RWPE2 (cell line): ENCODE data around the gene NPAS4.

Experiments
- ATAC-seq: fragments of 200-7000 bp; cut with Tn5 transposase; 3 replicates; pipeline ENCODE4 v1.9.1; 2021; ENCODE audit warnings: low read depth
- DNase-seq: peaks from one replicate; pipeline ENCODE4 v3.0.0-alpha.2; 2020; ENCODE audit warnings: low spot score
- H3K27ac ChIP-seq: fragments of 450-650 bp; 2 replicates; pipeline ENCODE4 v1.5.1; 2017; ENCODE audit warnings: mild to moderate bottlenecking; ENCODE audit not compliant: poor library complexity, severe bottlenecking
- H3K27me3 ChIP-seq: fragments of 250-450 bp; sonication (Bioruptor Pico); 2 replicates; pipeline ENCODE4 v1.5.1; 2021; ENCODE audit warnings: mild to moderate bottlenecking, moderate library complexity; ENCODE audit not compliant: insufficient read depth, poor library complexity, severe bottlenecking
- H3K36me3 ChIP-seq: fragments of 250-450 bp; sonication (Bioruptor Pico); 2 replicates; pipeline ENCODE4 v1.5.1; 2020; ENCODE audit warnings: low read depth, mild to moderate bottlenecking, moderate library complexity
- H3K4me1 ChIP-seq: fragments of 250-450 bp; sonication (Bioruptor Pico); 2 replicates; pipeline ENCODE4 v1.5.1; 2021; ENCODE audit warnings: mild to moderate bottlenecking, moderate library complexity; ENCODE audit not compliant: insufficient read depth, poor library complexity, severe bottlenecking
- H3K4me3 ChIP-seq: fragments of 250-450 bp; sonication (Bioruptor Pico); 2 replicates; pipeline ENCODE4 v1.5.1; 2021; ENCODE audit warnings: mild to moderate bottlenecking, moderate library complexity; ENCODE audit not compliant: severe bottlenecking
- H3K9me3 ChIP-seq: fragments of 250-450 bp; sonication (Bioruptor Pico); 2 replicates; pipeline ENCODE4 v1.5.1; 2021; ENCODE audit warnings: mild to moderate bottlenecking, moderate library complexity; ENCODE audit not compliant: severe bottlenecking
- CTCF ChIP-seq: fragments of 450-650 bp; IDR thresholded peaks from one replicate; pipeline ENCODE4 v1.5.1; 2017; ENCODE audit warnings: mild to moderate bottlenecking, moderate library complexity; ENCODE audit not compliant: poor library complexity, severe bottlenecking

The NPAS4 gene

DNA sequence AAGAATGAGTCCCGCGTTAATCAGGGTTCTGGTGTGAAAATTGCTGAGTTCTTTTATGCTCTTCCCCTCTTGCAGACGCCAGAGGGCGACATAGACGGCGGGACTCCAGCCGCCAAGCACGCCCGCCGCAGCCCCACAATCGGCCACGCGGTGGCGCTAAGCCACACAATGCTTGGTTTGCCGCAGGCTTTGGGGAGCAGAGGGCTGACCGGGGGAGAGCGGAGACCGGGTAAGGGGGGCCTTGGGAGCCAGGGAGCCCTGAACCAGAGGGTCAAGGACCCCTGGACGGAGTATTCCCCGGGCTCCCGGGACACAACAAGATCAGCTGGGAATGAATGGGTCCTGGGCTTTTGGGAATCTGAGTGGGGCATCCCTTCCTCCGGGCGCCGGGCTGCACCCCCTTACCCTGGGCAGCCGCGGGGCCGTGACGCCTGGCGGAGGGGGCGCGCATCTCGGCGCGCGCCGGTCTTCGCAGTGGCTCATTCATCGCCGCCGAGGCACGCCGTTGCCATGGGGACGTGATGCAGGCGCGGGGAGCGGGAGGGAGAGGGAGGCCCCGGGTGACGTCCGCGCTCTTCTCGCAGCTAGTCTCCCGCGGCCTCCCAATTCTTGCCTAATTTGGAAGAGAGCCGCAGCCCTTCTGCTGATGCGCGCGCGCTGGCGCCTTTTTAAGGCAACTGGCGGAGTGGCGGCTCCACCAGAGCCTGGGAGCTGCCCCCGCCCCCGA, 12.2 kb upstream of the NPAS4 start:
- H3K27me3 ChIP-seq: peaks cover 23% of the 10 kb centered on the region
- H3K4me3 ChIP-seq: peak overlapping the region; percentile 22
- TF ChIP-seq CTCF: peak; percentile 99
- no peak overlapping the region for H3K27ac ChIP-seq
- no peak for DNase-seq
- peak; percentile 69 for ATAC-seq
- no peaks in the 10 kb centered on the region for H3K36me3 ChIP-seq
- no peaks in the 10 kb centered on the region for H3K9me3 ChIP-seq
- no peaks in the 10 kb centered on the region for H3K4me1 ChIP-seq

DNA sequence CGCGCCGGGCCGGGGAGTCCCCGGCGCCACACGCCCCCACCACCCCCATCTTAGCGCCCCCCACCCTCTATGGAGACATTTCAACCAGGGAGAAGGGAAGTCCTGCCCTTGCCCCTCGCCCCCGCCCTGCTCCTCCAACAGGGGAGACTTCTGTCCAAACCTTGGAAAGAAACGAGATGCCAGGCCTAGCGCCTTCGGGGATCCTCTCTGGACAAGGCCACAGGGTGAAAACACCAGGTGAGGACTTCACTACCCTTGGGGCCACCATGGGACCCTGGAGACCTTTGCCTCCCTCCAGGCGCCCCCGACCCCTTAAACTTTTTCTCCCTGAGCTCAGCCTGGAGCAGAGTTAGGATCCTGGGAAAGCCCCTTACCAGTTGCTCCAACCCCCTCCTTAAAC, 11.6 kb upstream of the NPAS4 start:
- peaks cover 17% of the 10 kb centered on the region for H3K27me3 ChIP-seq
- no peak overlapping the region for H3K4me3 ChIP-seq
- no peak for DNase-seq
- no peaks in the 10 kb centered on the region for H3K9me3 ChIP-seq
- no peak for ATAC-seq
- no peak for TF ChIP-seq CTCF
- H3K4me1 ChIP-seq: no peaks in the 10 kb centered on the region
- H3K27ac ChIP-seq: no peak overlapping the region
- H3K36me3 ChIP-seq: no peaks in the 10 kb centered on the region

DNA sequence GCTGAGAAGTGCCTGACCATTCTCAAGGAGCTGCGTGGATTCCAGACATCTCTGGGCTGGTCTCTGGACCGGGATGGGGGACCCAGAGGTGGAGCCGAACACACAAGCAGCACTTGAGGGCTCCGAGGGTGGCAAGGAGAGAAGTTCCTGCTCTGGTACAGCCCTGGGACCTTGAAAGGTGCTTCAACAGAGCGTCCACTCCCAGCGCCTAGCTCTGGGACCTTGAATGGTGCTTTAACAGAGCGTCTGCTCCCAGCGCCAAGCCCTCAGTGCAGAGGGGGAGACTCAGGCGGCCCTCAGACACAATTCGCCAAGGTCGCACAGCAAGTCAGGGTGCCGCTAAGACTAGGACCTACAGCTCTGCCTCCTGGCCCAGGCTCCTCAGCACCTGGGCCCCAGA, 10.6 kb upstream of the NPAS4 start:
- no peaks in the 10 kb centered on the region for H3K4me1 ChIP-seq
- H3K36me3 ChIP-seq: no peaks in the 10 kb centered on the region
- no peaks in the 10 kb centered on the region for H3K9me3 ChIP-seq
- DNase-seq (no peak), ATAC-seq (no peak)
- no peak for TF ChIP-seq CTCF
- peaks cover 12% of the 10 kb centered on the region for H3K27me3 ChIP-seq
- no peak overlapping the region for H3K4me3 ChIP-seq
- H3K27ac ChIP-seq: no peak overlapping the region

GRCh38 chr11:66411323-66411722, 9.5 kb upstream of the NPAS4 start:
- no peak overlapping the region for H3K4me3 ChIP-seq
- no peaks in the 10 kb centered on the region for H3K36me3 ChIP-seq
- DNase-seq (no peak), ATAC-seq (no peak)
- H3K4me1 ChIP-seq: no peaks in the 10 kb centered on the region
- peaks cover 13% of the 10 kb centered on the region for H3K27me3 ChIP-seq
- TF ChIP-seq CTCF: no peak
- H3K27ac ChIP-seq: no peak overlapping the region
- peaks cover 2% of the 10 kb centered on the region for H3K9me3 ChIP-seq

- H3K4me1 ChIP-seq: no peaks in the 10 kb centered on the region
- no peak for ATAC-seq
- H3K27ac ChIP-seq: no peak overlapping the region
- DNase-seq: no peak
- no peak for TF ChIP-seq CTCF
- H3K36me3 ChIP-seq: no peaks in the 10 kb centered on the region
- H3K9me3 ChIP-seq: peaks cover 2% of the 10 kb centered on the region
- H3K4me3 ChIP-seq: no peak overlapping the region
- peaks cover 11% of the 10 kb centered on the region for H3K27me3 ChIP-seq
Observed at GRCh38 chr11:66412110-66412509, 8.7 kb upstream of the NPAS4 start.
